Measurements from ENCODE around the gene FADD.

GRCh38 chr11:70167723-70168404 is 35.2 kb upstream of the FADD start:
- TF ChIP-seq, protein P1, sequence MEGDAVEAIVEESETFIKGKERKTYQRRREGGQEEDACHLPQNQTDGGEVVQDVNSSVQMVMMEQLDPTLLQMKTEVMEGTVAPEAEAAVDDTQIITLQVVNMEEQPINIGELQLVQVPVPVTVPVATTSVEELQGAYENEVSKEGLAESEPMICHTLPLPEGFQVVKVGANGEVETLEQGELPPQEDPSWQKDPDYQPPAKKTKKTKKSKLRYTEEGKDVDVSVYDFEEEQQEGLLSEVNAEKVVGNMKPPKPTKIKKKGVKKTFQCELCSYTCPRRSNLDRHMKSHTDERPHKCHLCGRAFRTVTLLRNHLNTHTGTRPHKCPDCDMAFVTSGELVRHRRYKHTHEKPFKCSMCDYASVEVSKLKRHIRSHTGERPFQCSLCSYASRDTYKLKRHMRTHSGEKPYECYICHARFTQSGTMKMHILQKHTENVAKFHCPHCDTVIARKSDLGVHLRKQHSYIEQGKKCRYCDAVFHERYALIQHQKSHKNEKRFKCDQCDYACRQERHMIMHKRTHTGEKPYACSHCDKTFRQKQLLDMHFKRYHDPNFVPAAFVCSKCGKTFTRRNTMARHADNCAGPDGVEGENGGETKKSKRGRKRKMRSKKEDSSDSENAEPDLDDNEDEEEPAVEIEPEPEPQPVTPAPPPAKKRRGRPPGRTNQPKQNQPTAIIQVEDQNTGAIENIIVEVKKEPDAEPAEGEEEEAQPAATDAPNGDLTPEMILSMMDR (IDR thresholded peaks at IDR 0.05; ENCODE audit: insufficient read depth, low read depth, low read length) = no peak
- TF ChIP-seq EZH2 (IDR thresholded peaks at IDR 0.05; ENCODE audit: insufficient read depth, low read length) = no peak

Data from astrocyte (in vitro differentiated cells and primary cell).